PFSK-1 (cell line): ENCODE results near the gene PLA2G4A.

Experiments used
- POLR2AphosphoS5 ChIP-seq: IDR thresholded peaks from 2 replicates; pipeline ENCODE4 v1.6.1; 2012; ENCODE audit warnings: low read depth, mild to moderate bottlenecking, control low read depth, low read length, moderate library complexity
- REST ChIP-seq, 2 experiments: IDR thresholded peaks; 2 replicates each; pipeline versions ENCODE4 v1.6.1 to v1.8.0; 2011 to 2012; ENCODE audit warnings: low read depth in 2 of 2, low read length in 2 of 2, control low read depth in 1 of 2, inconsistent platforms in 1 of 2, mild to moderate bottlenecking in 1 of 2, moderate library complexity in 1 of 2; ENCODE audit not compliant: insufficient read depth in 1 of 2
- SIN3A ChIP-seq: IDR thresholded peaks from 2 replicates; pipeline ENCODE4 v1.6.1; 2012; ENCODE audit warnings: mild to moderate bottlenecking, low read length, moderate library complexity, borderline replicate concordance; ENCODE audit not compliant: insufficient read depth
- TAF1 ChIP-seq: IDR thresholded peaks from 2 replicates; pipeline ENCODE4 v1.6.1; 2012; ENCODE audit warnings: low read length, control low read depth, borderline replicate concordance; ENCODE audit not compliant: insufficient read depth

- TF ChIP-seq REST (IDR thresholded peaks at IDR 0.05; ENCODE audit: insufficient read depth in 1 of 2, low read depth in 2 of 2, low read length in 2 of 2) (no peak), SIN3A (no peak), POLR2AphosphoS5 (no peak), TAF1 (no peak)
These were observed 120.4 kb downstream of the PLA2G4A start for GRCh38 chr1:186949173-186949572.
